ENCODE measurements around the gene STARD7.
A peak's percentile ranks its signal among the peaks of the same experiment; 100 is the strongest.

GRCh38 chr2:96138179-96139145 lies 70.2 kb downstream of the STARD7 start, which contains the start of gene ASTL:
- TF ChIP-seq CTCF (IDR thresholded peaks at IDR 0.05; ENCODE audit: low read depth, low read length) (peak; percentile 85), EZH2phosphoT487 (IDR thresholded peaks at IDR 0.05; ENCODE audit: low read depth) (no peak)

All from OCI-LY3 (cell line).